Measurements from ENCODE around the gene ELFN2.

ELFN2 gene

GRCh38 chr22:37427711-37428635 is 694 bp upstream of the ELFN2 start:
- H3K4me3 ChIP-seq, result peak overlapping the region; percentile 45
- H3K27me3 ChIP-seq (ENCODE audit: low read depth), result no peaks in the 10 kb centered on the region
- in situ Hi-C loops (cut with MboI; ENCODE audit: low sequenced_read_pairs), result no loop called here
- peak in 1 of 2 experiments; percentile 34 for DNase-seq (ENCODE audit: low spot score in 2 of 2)
- no peaks in the 10 kb centered on the region for H3K36me3 ChIP-seq (replicated peaks)
- peaks cover 20% of the 10 kb centered on the region for H3K4me1 ChIP-seq
- H3K9me3 ChIP-seq, result peaks cover 7% of the 10 kb centered on the region

DNA sequence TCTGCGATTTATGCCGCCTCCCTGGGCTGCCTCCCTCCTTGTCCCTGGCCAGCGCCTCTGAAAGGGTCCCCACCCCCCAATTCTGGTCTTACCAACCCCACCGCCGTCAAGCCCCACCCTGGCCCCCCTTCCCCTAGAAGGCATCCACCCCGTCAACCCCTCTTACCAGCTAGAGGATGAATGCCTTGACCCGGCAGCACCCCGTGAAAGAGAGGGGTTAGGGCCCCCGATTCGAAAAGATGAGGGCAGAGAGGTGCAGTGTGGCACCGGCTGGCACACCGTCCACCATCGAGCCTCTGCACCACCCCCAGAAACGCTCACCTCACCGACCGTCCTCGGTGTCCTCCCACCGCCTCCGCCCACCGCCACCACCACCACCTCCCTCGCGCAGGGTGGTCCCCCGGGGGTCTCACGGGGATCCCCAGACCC is 559 bp downstream of the ELFN2 start:
- DNase-seq (ENCODE audit: low spot score in 2 of 2), result no peak
- Histone ChIP-seq H3K4me1 (peaks cover 11% of the 10 kb centered on the region), H3K4me3 (peak overlapping the region; percentile 45), H3K27me3 (ENCODE audit: low read depth) (no peaks in the 10 kb centered on the region), H3K9me3 (no peaks in the 10 kb centered on the region), H3K36me3 (replicated peaks) (no peaks in the 10 kb centered on the region)
- in situ Hi-C loops (cut with MboI; ENCODE audit: low sequenced_read_pairs), result no loop called here

GRCh38 chr22:37425800-37426705 is 1.2 kb downstream of the ELFN2 start:
- H3K4me3 ChIP-seq, result peak overlapping the region; percentile 45
- in situ Hi-C loops (cut with MboI; ENCODE audit: low sequenced_read_pairs), result no loop called here
- H3K9me3 ChIP-seq, result no peaks in the 10 kb centered on the region
- H3K27me3 ChIP-seq (ENCODE audit: low read depth), result no peaks in the 10 kb centered on the region
- H3K36me3 ChIP-seq (replicated peaks), result no peaks in the 10 kb centered on the region
- peaks cover 5% of the 10 kb centered on the region for H3K4me1 ChIP-seq
- DNase-seq (ENCODE audit: low spot score in 2 of 2), result peak in 1 of 2 experiments; percentile 37

DNA sequence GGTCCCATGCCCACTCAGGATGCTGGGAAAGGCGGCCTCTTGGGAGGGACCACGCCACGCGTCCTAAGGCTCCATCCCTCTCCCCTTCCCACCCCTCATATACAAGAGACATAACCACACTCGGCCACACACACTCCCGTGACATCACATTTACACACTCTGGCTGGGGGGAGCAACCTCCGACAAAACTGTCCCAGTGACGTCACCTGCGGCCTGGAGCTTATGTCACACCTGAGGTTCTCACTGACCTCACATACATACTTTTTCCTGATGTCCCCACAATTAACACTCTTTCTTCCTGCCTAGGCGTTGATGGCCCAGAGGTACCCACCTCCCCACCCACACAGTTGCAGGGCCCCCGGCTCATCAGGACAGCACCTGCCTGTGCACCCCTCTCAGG is 1.9 kb downstream of the ELFN2 start:
- no peak overlapping the region for H3K4me3 ChIP-seq
- H3K9me3 ChIP-seq, result no peaks in the 10 kb centered on the region
- H3K27me3 ChIP-seq (ENCODE audit: low read depth), result 0 out of 2 replicates have a peak, but pooled peaks cover 2% of the 10 kb centered on the region
- peaks cover 5% of the 10 kb centered on the region; the same call in 1 of the 2 replicates for H3K4me1 ChIP-seq
- DNase-seq (ENCODE audit: low spot score in 2 of 2), result no peak
- in situ Hi-C loops (cut with MboI; ENCODE audit: low sequenced_read_pairs), result no loop called here
- no peaks in the 10 kb centered on the region for H3K36me3 ChIP-seq (replicated peaks)

- Histone ChIP-seq H3K9me3 (no peaks in the 10 kb centered on the region), H3K27me3 (ENCODE audit: low read depth) (0 out of 2 replicates have a peak, but pooled peaks cover 2% of the 10 kb centered on the region), H3K4me1 (peaks cover 2% of the 10 kb centered on the region; the same call in 1 of the 2 replicates), H3K4me3 (no peak overlapping the region), H3K36me3 (replicated peaks) (no peaks in the 10 kb centered on the region)
- DNase-seq (ENCODE audit: low spot score in 2 of 2), result no peak
- in situ Hi-C loops (cut with MboI; ENCODE audit: low sequenced_read_pairs), result no loop called here
Observed at GRCh38 chr22:37423283-37423682, 4.0 kb downstream of the ELFN2 start.

- H3K9me3 ChIP-seq, result no peaks in the 10 kb centered on the region
- no peak overlapping the region for H3K4me3 ChIP-seq
- 0 out of 2 replicates have a peak, but pooled peaks cover 2% of the 10 kb centered on the region for H3K27me3 ChIP-seq (ENCODE audit: low read depth)
- peaks cover 2% of the 10 kb centered on the region; the same call in 1 of the 2 replicates for H3K4me1 ChIP-seq
- H3K36me3 ChIP-seq (replicated peaks), result no peaks in the 10 kb centered on the region
- in situ Hi-C loops (cut with MboI; ENCODE audit: low sequenced_read_pairs), result no loop called here
- DNase-seq (ENCODE audit: low spot score in 2 of 2), result no peak
Observed at GRCh38 chr22:37421468-37421877, 5.8 kb downstream of the ELFN2 start.

DNA sequence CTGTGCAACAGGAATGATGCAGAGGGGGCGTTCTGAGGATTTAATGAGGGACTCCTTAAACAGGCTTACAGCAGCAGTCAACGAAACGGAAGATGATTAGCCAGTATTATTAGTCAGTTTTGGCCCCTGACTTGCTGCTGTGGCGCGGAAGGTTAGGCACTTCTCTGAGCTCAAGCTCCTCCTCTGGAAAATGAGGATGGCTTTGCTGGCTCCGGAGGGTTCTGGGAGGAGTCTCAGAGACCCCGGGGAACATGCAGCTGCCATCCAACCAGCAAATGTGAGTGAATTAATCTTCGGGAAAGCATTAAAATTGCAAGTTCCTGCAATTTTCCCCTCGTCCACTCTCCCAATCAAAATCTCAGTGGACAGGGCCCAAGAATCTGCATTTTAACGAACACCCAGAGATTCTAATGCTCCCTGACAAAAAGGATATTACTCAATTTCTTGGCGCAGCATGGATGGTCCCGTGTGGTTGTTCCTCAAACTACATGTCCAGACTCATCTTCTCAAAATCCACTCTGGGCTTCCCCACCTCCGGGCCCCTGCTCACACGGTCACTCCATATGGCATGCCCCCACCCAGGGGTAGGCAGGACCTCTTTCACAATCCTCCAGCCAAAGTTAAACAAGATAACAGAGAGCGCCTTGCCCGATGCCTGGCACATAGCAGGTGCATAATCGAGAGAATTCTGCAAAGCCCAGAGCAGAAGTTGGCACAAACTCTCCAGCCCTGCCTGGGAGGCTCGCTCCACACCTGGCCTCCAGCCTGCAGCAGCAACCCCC is 6.4 kb downstream of the ELFN2 start:
- Histone ChIP-seq H3K27me3 (ENCODE audit: low read depth) (0 out of 2 replicates have a peak, but pooled peaks cover 2% of the 10 kb centered on the region), H3K4me1 (peaks cover 2% of the 10 kb centered on the region; the same call in 1 of the 2 replicates), H3K4me3 (peak overlapping the region; percentile 30), H3K36me3 (replicated peaks) (no peaks in the 10 kb centered on the region), H3K9me3 (no peaks in the 10 kb centered on the region)
- DNase-seq (ENCODE audit: low spot score in 2 of 2), result no peak
- in situ Hi-C loops (cut with MboI; ENCODE audit: low sequenced_read_pairs), result no loop called here

DNA sequence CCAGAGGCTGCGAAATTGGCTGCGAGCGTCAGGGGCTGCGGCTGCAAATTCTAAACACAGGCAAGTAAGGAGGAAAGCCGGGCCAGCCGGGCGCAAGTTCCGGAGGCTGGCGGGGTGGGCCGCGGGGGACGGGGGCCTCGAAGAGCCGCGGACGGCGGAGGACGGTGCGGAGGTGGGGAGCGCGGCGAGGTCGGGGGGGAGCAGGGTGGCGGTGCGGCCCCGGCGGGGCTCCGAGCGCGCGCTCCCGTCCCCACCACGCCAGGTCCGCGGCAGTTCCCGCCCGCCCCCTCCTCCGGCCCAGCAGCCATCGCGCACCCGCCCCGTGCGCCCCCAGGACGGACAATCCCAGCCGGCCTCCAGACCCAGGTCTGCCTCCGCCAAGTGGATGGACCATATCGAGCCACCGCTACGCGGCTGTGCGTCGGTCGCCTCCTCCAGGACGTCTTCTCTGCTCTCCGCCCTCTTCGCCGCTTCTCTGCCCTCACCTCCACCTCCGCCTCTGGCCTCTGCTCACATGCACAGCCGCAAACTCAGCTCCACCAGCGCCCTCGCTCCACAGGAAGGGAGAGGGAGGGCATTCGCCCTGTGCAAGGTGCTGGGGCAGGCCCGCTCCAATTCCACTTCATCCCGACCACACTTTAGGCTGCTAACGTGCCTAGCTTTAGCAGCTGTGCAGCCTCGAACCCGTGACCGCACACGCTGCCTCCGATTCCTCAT is 7.2 kb downstream of the ELFN2 start:
- in situ Hi-C loops (cut with MboI; ENCODE audit: low sequenced_read_pairs), result no loop called here
- H3K27me3 ChIP-seq (ENCODE audit: low read depth), result 0 out of 2 replicates have a peak, but pooled peaks cover 2% of the 10 kb centered on the region
- peaks cover 2% of the 10 kb centered on the region; the same call in 1 of the 2 replicates for H3K4me1 ChIP-seq
- DNase-seq (ENCODE audit: low spot score in 2 of 2), result peak in 1 of 2 experiments; percentile 57
- H3K4me3 ChIP-seq, result peak overlapping the region; percentile 30
- H3K9me3 ChIP-seq, result no peaks in the 10 kb centered on the region
- no peaks in the 10 kb centered on the region for H3K36me3 ChIP-seq (replicated peaks)

- DNase-seq (ENCODE audit: low spot score in 2 of 2), result peak in 1 of 2 experiments; percentile 44
- Histone ChIP-seq H3K27me3 (ENCODE audit: low read depth) (0 out of 2 replicates have a peak, but pooled peaks cover 2% of the 10 kb centered on the region), H3K36me3 (replicated peaks) (no peaks in the 10 kb centered on the region), H3K4me1 (peaks cover 2% of the 10 kb centered on the region; the same call in 1 of the 2 replicates), H3K9me3 (no peaks in the 10 kb centered on the region), H3K4me3 (peak overlapping the region; percentile 30)
- in situ Hi-C loops (cut with MboI; ENCODE audit: low sequenced_read_pairs), result no loop called here
Observed at GRCh38 chr22:37419370-37419968, 7.8 kb downstream of the ELFN2 start.

DNA sequence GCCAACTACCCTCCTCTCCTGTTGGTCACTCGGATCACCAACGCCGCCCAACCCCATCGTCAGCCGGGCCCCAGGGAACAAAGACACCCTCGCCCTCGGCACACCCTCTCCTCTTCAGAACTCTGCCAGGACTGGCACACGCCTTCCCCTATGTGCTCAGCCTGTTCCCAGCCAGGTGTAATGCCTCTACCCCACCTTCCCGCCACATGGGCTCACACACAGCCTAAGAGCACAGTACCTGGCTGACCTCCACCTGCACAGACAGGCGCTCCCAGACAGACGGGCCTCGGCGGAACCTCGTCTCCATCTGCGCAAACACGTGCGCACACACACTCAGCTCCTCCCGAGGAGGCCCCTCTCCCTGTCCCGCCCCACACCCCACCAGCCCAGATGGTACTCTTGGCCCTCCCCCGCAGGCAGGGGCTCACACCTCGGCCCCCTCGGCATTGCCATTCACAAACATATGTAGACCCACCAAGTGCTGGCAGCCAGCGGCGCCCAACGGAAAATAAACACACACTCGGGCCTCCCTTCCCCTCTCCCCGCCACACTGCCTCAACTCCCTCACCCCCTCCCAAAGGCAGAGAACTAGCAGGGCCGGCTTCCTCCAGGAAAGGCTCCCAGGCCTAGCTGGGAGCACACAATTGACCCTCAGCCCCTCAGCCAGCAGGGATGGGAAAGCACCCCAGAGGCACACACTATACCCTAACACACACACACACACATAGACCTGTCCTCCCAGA is 8.5 kb downstream of the ELFN2 start:
- Histone ChIP-seq H3K27me3 (ENCODE audit: low read depth) (0 out of 2 replicates have a peak, but pooled peaks cover 2% of the 10 kb centered on the region), H3K4me3 (no peak overlapping the region), H3K36me3 (replicated peaks) (no peaks in the 10 kb centered on the region), H3K9me3 (no peaks in the 10 kb centered on the region), H3K4me1 (peaks cover 2% of the 10 kb centered on the region; the same call in 1 of the 2 replicates)
- in situ Hi-C loops (cut with MboI; ENCODE audit: low sequenced_read_pairs), result no loop called here
- DNase-seq (ENCODE audit: low spot score in 2 of 2), result no peak

GRCh38 chr22:37417677-37418348 is 9.5 kb downstream of the ELFN2 start:
- H3K27me3 ChIP-seq (ENCODE audit: low read depth), result 0 out of 2 replicates have a peak, but pooled peaks cover 2% of the 10 kb centered on the region
- DNase-seq (ENCODE audit: low spot score in 2 of 2), result no peak
- H3K4me3 ChIP-seq, result no peak overlapping the region
- H3K36me3 ChIP-seq (replicated peaks), result no peaks in the 10 kb centered on the region
- peaks cover 2% of the 10 kb centered on the region; the same call in 1 of the 2 replicates for H3K4me1 ChIP-seq
- in situ Hi-C loops (cut with MboI; ENCODE audit: low sequenced_read_pairs), result no loop called here
- H3K9me3 ChIP-seq, result no peaks in the 10 kb centered on the region
